MM.1S (cell line): ENCODE measurements around the gene RANBP1.

Experiments
- DNase-seq: peaks from one replicate; pipeline ENCODE4 v3.0.0-alpha.2; 2015
- H2AFZ ChIP-seq: fragments of 300-600 bp; sonication (generic); 2 replicates; pipeline ENCODE4 v1.6.0; 2016; ENCODE audit warnings: antibody characterized with exemption, low read length
- H3F3A ChIP-seq: fragments of 300-600 bp; sonication (generic); 2 replicates; pipeline ENCODE4 v1.6.1; 2016; ENCODE audit warnings: mild to moderate bottlenecking, antibody characterized with exemption, low read length, moderate library complexity, mixed read lengths; ENCODE audit not compliant: insufficient read depth
- H3K27ac ChIP-seq: fragments of 300-600 bp; sonication (generic); 2 replicates; pipeline ENCODE4 v1.5.1; 2016; ENCODE audit warnings: mild to moderate bottlenecking, low read length
- H3K27me3 ChIP-seq: fragments of 300-600 bp; sonication (generic); replicated peaks from 2 replicates; pipeline ENCODE4 v1.6.0; 2016; ENCODE audit warnings: low read length; ENCODE audit not compliant: insufficient read depth
- H3K36me3 ChIP-seq: fragments of 300-600 bp; sonication (generic); replicated peaks from 2 replicates; pipeline ENCODE4 v1.6.1; 2016; ENCODE audit warnings: mild to moderate bottlenecking, low read length, mixed read lengths; ENCODE audit not compliant: insufficient read depth
- H3K4me1 ChIP-seq: fragments of 300-600 bp; sonication (generic); 2 replicates; pipeline ENCODE4 v1.6.1; 2016; ENCODE audit warnings: low read length, mixed read lengths
- H3K4me2 ChIP-seq: fragments of 300-600 bp; sonication (generic); 2 replicates; pipeline ENCODE4 v1.6.0; 2016; ENCODE audit warnings: low read depth, low read length
- H3K4me3 ChIP-seq: fragments of 300-600 bp; sonication (generic); 2 replicates; pipeline ENCODE4 v1.5.1; 2016; ENCODE audit warnings: low read length, mixed read lengths
- H3K79me2 ChIP-seq: fragments of 300-600 bp; sonication (generic); 2 replicates; pipeline ENCODE4 v1.6.1; 2016; ENCODE audit warnings: mixed run types, low read length, mixed read lengths
- H3K9ac ChIP-seq: fragments of 300-600 bp; sonication (generic); 2 replicates; pipeline ENCODE4 v1.6.1; 2016; ENCODE audit warnings: low read length, mixed read lengths
- H3K9me2 ChIP-seq: fragments of 300-600 bp; sonication (generic); replicated peaks from 2 replicates; pipeline ENCODE4 v1.6.1; 2016; ENCODE audit warnings: mild to moderate bottlenecking, low read length, mixed read lengths; ENCODE audit not compliant: insufficient read depth
- H3K9me3 ChIP-seq: fragments of 300-600 bp; sonication (generic); replicated peaks from 2 replicates; pipeline ENCODE4 v1.6.1; 2016; ENCODE audit warnings: mild to moderate bottlenecking, low read length, mixed read lengths; ENCODE audit not compliant: insufficient read depth
- H4K20me1 ChIP-seq: fragments of 300-600 bp; sonication (generic); 2 replicates; pipeline ENCODE4 v1.6.1; 2016; ENCODE audit warnings: mild to moderate bottlenecking, low read length, moderate library complexity, mixed read lengths; ENCODE audit not compliant: insufficient read depth
- EZH2 ChIP-seq: fragments of 300-600 bp; sonication (generic); optimal IDR thresholded peaks from 2 replicates; pipeline ENCODE3; 2017; ENCODE audit warnings: low read depth, mild to moderate bottlenecking, antibody characterized with exemption, low read length, mixed read lengths
- EZH2phosphoT487 ChIP-seq: fragments of 300-600 bp; sonication (generic); IDR thresholded peaks from 2 replicates; pipeline ENCODE4 v1.6.1; 2018; ENCODE audit warnings: antibody characterized with exemption, low read length
- TF ChIP-seq, protein P1 (sequence below): fragments of 300-600 bp; sonication (generic); IDR thresholded peaks from 2 replicates; pipeline ENCODE4 v1.5.1; 2016; ENCODE audit warnings: antibody characterized with exemption, low read length, mixed read lengths

The RANBP1 gene

DNA sequence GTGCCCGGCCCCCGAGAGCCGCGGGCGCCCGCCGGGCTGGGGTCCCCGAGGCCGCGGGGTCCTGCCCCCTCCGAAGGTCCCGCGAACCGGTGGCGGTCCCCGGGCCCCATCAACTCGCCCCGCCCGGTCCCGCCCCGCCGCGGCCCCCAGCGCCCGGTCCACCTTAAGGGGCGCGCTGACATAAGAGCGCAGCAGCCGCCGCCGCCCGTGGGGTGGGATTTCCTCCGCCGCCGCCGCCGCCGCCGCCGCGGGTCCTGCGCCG lies 15.6 kb downstream of the RANBP1 start, which contains the start of gene ZDHHC8:
Gene ZDHHC8 (plus strand): TSS at position 208 of the 262 bp plus-strand sequence. CDS start 144 bp downstream, outside the sequence.
- no peaks in the 10 kb centered on the region for H3K27me3 ChIP-seq
- peak within 1 kb of the TSS; percentile 87 for H2AFZ ChIP-seq
- no peaks in the 10 kb centered on the region for H3K9me3 ChIP-seq
- no peaks in the 10 kb centered on the region for H3K36me3 ChIP-seq
- 0 out of 2 replicates have a peak, but pooled peaks cover 3% of the 10 kb centered on the region for H3K4me1 ChIP-seq
- TF ChIP-seq, protein P1, sequence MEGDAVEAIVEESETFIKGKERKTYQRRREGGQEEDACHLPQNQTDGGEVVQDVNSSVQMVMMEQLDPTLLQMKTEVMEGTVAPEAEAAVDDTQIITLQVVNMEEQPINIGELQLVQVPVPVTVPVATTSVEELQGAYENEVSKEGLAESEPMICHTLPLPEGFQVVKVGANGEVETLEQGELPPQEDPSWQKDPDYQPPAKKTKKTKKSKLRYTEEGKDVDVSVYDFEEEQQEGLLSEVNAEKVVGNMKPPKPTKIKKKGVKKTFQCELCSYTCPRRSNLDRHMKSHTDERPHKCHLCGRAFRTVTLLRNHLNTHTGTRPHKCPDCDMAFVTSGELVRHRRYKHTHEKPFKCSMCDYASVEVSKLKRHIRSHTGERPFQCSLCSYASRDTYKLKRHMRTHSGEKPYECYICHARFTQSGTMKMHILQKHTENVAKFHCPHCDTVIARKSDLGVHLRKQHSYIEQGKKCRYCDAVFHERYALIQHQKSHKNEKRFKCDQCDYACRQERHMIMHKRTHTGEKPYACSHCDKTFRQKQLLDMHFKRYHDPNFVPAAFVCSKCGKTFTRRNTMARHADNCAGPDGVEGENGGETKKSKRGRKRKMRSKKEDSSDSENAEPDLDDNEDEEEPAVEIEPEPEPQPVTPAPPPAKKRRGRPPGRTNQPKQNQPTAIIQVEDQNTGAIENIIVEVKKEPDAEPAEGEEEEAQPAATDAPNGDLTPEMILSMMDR: no peak
- no peak for TF ChIP-seq EZH2phosphoT487
- no peak for TF ChIP-seq EZH2
- H3K9ac ChIP-seq: peak within 1 kb of the TSS; percentile 65; the same call in 1 of the 2 replicates
- peak within 1 kb of the TSS; percentile 73 for H3K4me3 ChIP-seq
- H3K9me2 ChIP-seq: no peaks in the 10 kb centered on the region
- H3K27ac ChIP-seq: no peak within 1 kb of the TSS
- peaks cover 36% of the 10 kb centered on the region for H3F3A ChIP-seq
- no peaks in the 10 kb centered on the region for H4K20me1 ChIP-seq
- peaks cover 15% of the 10 kb centered on the region for H3K79me2 ChIP-seq
- peak within 1 kb of the TSS; percentile 97 for H3K4me2 ChIP-seq
- no peak for DNase-seq

DNA sequence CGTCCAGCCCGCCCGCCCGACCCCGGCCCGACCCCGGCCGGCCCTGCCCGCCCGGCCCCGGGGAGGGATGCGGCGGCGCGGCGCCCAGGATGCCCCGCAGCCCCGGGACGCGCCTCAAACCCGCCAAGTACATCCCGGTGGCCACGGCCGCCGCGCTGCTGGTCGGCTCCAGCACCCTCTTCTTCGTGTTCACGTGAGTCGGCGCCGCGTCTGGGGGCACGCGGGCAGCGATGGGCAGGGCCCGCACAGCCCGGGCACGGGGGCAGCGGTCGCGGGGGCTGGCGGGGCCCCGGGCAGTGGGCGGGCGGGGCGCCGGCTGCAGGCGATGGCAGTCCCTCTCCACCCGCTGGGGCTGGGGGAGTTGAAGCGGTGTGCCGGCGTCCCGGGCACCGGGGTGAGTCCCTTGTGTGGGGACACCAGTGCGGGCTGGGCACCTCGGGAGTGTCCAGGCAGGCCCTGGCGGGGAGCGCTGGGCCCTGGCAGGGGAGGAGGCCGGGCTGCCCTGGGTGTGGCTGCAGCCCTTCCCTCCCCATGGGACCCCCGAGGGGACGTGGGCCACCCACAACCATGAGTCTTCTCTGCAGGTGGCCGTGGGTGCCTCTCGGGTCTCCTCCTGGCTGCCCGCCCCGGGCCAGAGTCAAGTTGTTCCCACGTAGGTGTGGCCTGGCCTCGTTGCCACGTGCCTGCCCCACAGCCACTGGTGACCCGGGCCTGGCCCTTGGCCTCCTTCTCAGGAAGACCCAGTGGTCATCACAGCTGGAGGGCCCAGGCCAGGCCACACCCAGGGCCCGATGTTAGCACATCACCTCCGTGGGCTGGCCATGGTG lies 16.2 kb downstream of the RANBP1 start:
- no peak for DNase-seq
- H4K20me1 ChIP-seq: no peaks in the 10 kb centered on the region
- peak overlapping the region; percentile 97 for H3K4me2 ChIP-seq

DNA sequence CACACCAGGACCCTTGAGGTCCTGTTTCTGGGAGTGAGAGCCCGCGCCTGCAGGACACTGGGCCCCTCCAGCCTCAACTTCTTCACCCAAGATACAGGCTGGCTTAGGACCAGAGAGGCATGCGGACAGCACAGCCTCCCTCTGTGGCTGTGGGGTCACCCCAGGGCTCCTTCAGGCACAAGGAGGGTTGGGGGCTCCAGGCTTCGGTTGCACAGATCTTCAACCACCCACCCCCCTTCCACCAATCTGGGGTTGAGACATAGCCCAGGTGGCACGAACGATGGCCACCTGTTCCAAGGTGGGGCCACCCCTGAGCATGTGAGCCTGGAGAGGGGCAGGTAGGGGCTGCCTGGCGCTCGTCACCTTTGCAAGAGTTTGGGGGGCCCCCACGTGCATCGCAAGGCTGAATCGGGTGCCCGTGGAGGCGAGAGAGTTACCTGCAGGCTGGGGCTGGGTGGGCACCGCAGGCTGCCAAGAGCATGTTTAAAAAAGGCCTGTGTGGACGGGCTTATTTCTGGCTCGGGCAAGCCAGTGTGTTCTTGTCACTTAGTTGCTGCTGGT lies 16.9 kb downstream of the RANBP1 start:
- Histone ChIP-seq H3K4me2 (peak overlapping the region; percentile 97), H3K27ac (no peak overlapping the region), H4K20me1 (no peaks in the 10 kb centered on the region), H3K4me3 (peak overlapping the region; percentile 73), H3K9me3 (no peaks in the 10 kb centered on the region), H3F3A (peaks cover 32% of the 10 kb centered on the region), H3K36me3 (no peaks in the 10 kb centered on the region), H3K79me2 (peaks cover 15% of the 10 kb centered on the region), H2AFZ (no peak overlapping the region; the same call in 1 of the 2 replicates), H3K9me2 (no peaks in the 10 kb centered on the region), H3K9ac (peak overlapping the region; percentile 65; the same call in 1 of the 2 replicates), H3K4me1 (0 out of 2 replicates have a peak, but pooled peaks cover 3% of the 10 kb centered on the region), H3K27me3 (no peaks in the 10 kb centered on the region)
- no peak for DNase-seq
- TF ChIP-seq EZH2phosphoT487 (no peak), EZH2 (no peak)
- TF ChIP-seq, protein P1: no peak

More for the DNA sequence above, 16.2 kb downstream of the RANBP1 start:
- Histone ChIP-seq H3K9ac (peak overlapping the region; percentile 65; the same call in 1 of the 2 replicates), H3F3A (peaks cover 36% of the 10 kb centered on the region), H3K79me2 (peaks cover 15% of the 10 kb centered on the region), H3K36me3 (no peaks in the 10 kb centered on the region), H3K9me3 (no peaks in the 10 kb centered on the region), H3K9me2 (no peaks in the 10 kb centered on the region), H2AFZ (peak overlapping the region; percentile 69), H3K4me3 (peak overlapping the region; percentile 73), H3K27ac (no peak overlapping the region), H3K27me3 (no peaks in the 10 kb centered on the region), H3K4me1 (0 out of 2 replicates have a peak, but pooled peaks cover 3% of the 10 kb centered on the region)
- TF ChIP-seq, protein P1: no peak
- TF ChIP-seq EZH2phosphoT487: no peak
- no peak for TF ChIP-seq EZH2
